K562 (cell line): ENCODE measurements around the gene SYT3. TPM values are rescaled to one million over a fixed set of nuclear protein-coding genes. Genes with fewer than 3 reads are reported as not detected.

Source experiments
- ADNP ChIP-seq: fragments of 200-800 bp; sonication (Bioruptor generic); IDR thresholded peaks from 2 replicates; pipeline ENCODE4 v1.6.1; 2016; ENCODE audit warnings: missing genetic modification characterization, missing compliant biosample characterization
- BDP1 ChIP-seq: IDR thresholded peaks from 3 replicates; pipeline ENCODE4 v1.6.1; 2011; ENCODE audit not compliant: insufficient read length, insufficient read depth
- CC2D1A ChIP-seq: fragments of 450-650 bp; IDR thresholded peaks from 2 replicates; pipeline ENCODE4 v1.6.1; 2017; ENCODE audit warnings: mild to moderate bottlenecking
- GATA2 ChIP-seq: sonication (generic); formaldehyde crosslinking; IDR thresholded peaks from 2 replicates; pipeline ENCODE4 v1.4.0; 2020; ENCODE audit warnings: mild to moderate bottlenecking, missing genetic modification reagents
- GATAD2A ChIP-seq: fragments of 450-650 bp; IDR thresholded peaks from 2 replicates; pipeline ENCODE4 v1.6.1; 2017
- HMG20A ChIP-seq: fragments of 450-650 bp; formaldehyde crosslinking; conservative IDR thresholded peaks from 2 replicates; pipeline ENCODE4 v1.4.0; 2020; ENCODE audit warnings: mild to moderate bottlenecking, mixed read lengths
- HNRNPL ChIP-seq: fragments of 200-400 bp; formaldehyde crosslinking; IDR thresholded peaks from 2 replicates; pipeline ENCODE4 v1.6.1; 2017; ENCODE audit warnings: low read depth, mild to moderate bottlenecking, low read length
- HSF4 ChIP-seq: fragments of 250-450 bp; sonication (Bioruptor Pico); IDR thresholded peaks from 2 replicates; pipeline ENCODE4 v2.1.2; 2022; ENCODE audit warnings: mild to moderate bottlenecking, moderate library complexity, borderline replicate concordance
- MEIS2 ChIP-seq: fragments of 450-650 bp; IDR thresholded peaks from 2 replicates; pipeline ENCODE4 v1.6.1; 2014; ENCODE audit warnings: mild to moderate bottlenecking; ENCODE audit not compliant: partially characterized antibody
- NR3C1 ChIP-seq: sonication (generic); formaldehyde crosslinking; IDR thresholded peaks from 2 replicates; pipeline ENCODE4 v1.8.1; 2022; ENCODE audit warnings: missing genetic modification reagents
- RNF2 ChIP-seq: sonication (generic); IDR thresholded peaks from 2 replicates; pipeline ENCODE4 v1.6.1; 2016
- SMARCB1 ChIP-seq: IDR thresholded peaks from 2 replicates; pipeline ENCODE4 v1.6.1; 2011; ENCODE audit warnings: improper control_type of control experiment, low read depth; ENCODE audit not compliant: insufficient read length
- SMARCE1 ChIP-seq: fragments of 450-650 bp; IDR thresholded peaks from 2 replicates; pipeline ENCODE4 v1.7.1; 2016; ENCODE audit warnings: mild to moderate bottlenecking
- TEAD4 ChIP-seq, 2 experiments: sonication (generic) in 1 of 2; formaldehyde crosslinking in 1 of 2; IDR thresholded peaks; 2 replicates each; pipeline versions ENCODE4 v1.6.1 to v1.8.0; 2012 to 2022; ENCODE audit warnings: borderline replicate concordance in 1 of 2, inconsistent platforms in 1 of 2, low read length in 1 of 2, mild to moderate bottlenecking in 1 of 2, missing genetic modification reagents in 1 of 2
- ZKSCAN3 ChIP-seq: fragments of 250-450 bp; sonication (Bioruptor Pico); IDR thresholded peaks from 2 replicates; pipeline ENCODE4 v1.4.0; 2020
- ZNF766 ChIP-seq: fragments of 200-800 bp; sonication (Bioruptor generic); conservative IDR thresholded peaks from 2 replicates; pipeline ENCODE4 v1.6.1; 2016; ENCODE audit warnings: missing genetic modification characterization, missing compliant biosample characterization
- polyA plus RNA-seq, 8 experiments: library from polyadenylated mRNA; depleted of rRNA in 4 of 8; stranded (reverse) in 5 of 8; unstranded in 3 of 8; fragments of >200 nt; fragmentation: Nextera tagmentation in 2 of 8; fragmentation: Illumina TruSeq in 1 of 8; extraction: Ambion mirVana in 2 of 8; extraction: Trizol in 1 of 8; gene quantifications; 2 replicates each; pipeline versions ENCODE4 v1.2.1 to v1.2.3, GENCODE V29; 2011 to 2014; ENCODE audit warnings: inconsistent platforms in 1 of 8, missing spikeins in 1 of 8
- total RNA-seq, 7 experiments: library from RNA; depleted of rRNA in 6 of 7; stranded (reverse); fragments of >200 nt in 6 of 7; fragmentation: Illumina TruSeq in 2 of 7; extraction: Trizol in 2 of 7; gene quantifications; 2 replicates each; pipeline versions ENCODE4 v1.2.1 to v1.2.3, GENCODE V29; 2011 to 2021; ENCODE audit warnings: low replicate concordance in 1 of 7
- TF ChIP-seq, protein P1 (sequence below): fragments of 250-450 bp; sonication (Bioruptor Pico); IDR thresholded peaks from 2 replicates; pipeline ENCODE4 v1.8.0; 2021; ENCODE audit warnings: moderate library complexity, mild to moderate bottlenecking, inconsistent platforms
- TF ChIP-seq, protein P2 (sequence below): fragments of 450-650 bp; formaldehyde crosslinking; IDR thresholded peaks from 2 replicates; pipeline ENCODE4 v1.4.0; 2022; ENCODE audit warnings: missing genetic modification characterization
- TF ChIP-seq, protein P3 (sequence below): sonication (generic); formaldehyde crosslinking; IDR thresholded peaks from 2 replicates; pipeline ENCODE4 v1.8.1; 2023; ENCODE audit warnings: missing genetic modification reagents, mild to moderate bottlenecking, borderline replicate concordance

The SYT3 gene
- total and polyA plus RNA-seq, 9 of the 15 experiments (the other 6 are each of a cell fraction or from before 2014, with no cell fraction given), result 0.36 to 2.0 (median 0.54) TPM; not detected in 2

DNA sequence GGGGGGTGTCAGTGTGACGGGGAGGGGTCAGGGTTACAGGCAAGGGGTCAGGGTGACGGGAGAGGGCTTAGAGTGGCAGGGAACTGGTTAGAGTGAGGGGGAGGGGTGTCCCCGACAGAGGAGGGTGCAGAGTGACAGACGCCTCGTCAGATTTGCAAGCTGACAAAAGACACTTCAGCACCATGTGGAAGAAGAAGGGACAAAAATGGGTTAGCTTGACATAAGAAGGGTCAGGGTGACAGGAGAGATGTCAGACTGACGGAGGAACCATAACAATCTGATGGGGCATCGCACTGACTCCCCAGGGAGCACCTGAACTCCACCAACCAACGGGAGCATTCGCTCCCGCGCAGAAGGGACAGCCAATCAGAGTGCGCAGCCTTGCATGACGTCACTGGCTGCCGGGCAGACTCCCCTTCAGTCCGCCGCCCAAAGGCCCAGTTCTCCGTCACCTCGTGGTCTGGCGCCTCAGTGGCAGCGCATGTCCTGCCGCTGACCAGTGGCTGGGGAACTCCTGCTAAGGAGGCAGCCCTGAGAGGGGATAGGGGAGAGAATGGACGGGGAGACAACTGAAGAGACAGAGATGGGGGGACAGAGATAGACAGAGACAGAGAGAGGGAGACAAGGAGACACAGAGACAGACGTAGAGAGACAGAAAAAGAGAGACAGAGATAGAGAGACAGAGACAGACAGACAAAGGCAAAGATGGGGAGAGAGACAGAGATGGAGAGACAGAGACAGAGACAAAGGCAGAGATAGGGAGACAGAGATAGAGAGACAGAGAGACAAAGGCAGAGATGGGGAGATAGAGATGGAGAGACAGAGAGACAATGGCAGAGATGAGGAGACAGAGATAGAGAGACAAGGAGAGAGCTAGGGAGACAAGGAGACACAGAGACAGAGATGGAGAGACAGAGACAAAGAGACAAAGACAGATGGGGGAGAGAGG, 39.8 kb upstream of the SYT3 start (continued):
- TF ChIP-seq MEIS2 (peak; percentile 78), NR3C1 (CRISPR knock-in tag) (no peak), GATA2 (CRISPR knock-in tag) (0 out of 2 replicates have a peak, but pooled peaks have one; percentile 10), GATAD2A (no peak), ADNP (tag) (no peak), HSF4 (CRISPR knock-in tag) (no peak), RNF2 (peak; percentile 31; the same call in 1 of the 2 replicates), CC2D1A (peak; percentile 68; the same call in 1 of the 2 replicates), HMG20A (CRISPR knock-in tag) (no peak), SMARCB1 (no peak), HNRNPL (no peak), ZNF766 (no peak), TEAD4 (IDR thresholded peaks at IDR 0.05; ENCODE audit: low read length) (no peak), TEAD4 (CRISPR knock-in tag; IDR thresholded peaks at IDR 0.05; ENCODE audit: borderline replicate concordance) (no peak), SMARCE1 (no peak), ZKSCAN3 (CRISPR knock-in tag) (no peak), BDP1 (no peak)
- TF ChIP-seq, protein P1, sequence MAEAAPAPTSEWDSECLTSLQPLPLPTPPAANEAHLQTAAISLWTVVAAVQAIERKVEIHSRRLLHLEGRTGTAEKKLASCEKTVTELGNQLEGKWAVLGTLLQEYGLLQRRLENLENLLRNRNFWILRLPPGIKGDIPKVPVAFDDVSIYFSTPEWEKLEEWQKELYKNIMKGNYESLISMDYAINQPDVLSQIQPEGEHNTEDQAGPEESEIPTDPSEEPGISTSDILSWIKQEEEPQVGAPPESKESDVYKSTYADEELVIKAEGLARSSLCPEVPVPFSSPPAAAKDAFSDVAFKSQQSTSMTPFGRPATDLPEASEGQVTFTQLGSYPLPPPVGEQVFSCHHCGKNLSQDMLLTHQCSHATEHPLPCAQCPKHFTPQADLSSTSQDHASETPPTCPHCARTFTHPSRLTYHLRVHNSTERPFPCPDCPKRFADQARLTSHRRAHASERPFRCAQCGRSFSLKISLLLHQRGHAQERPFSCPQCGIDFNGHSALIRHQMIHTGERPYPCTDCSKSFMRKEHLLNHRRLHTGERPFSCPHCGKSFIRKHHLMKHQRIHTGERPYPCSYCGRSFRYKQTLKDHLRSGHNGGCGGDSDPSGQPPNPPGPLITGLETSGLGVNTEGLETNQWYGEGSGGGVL (CRISPR knock-in tag), result no peak
- TF ChIP-seq, protein P2, sequence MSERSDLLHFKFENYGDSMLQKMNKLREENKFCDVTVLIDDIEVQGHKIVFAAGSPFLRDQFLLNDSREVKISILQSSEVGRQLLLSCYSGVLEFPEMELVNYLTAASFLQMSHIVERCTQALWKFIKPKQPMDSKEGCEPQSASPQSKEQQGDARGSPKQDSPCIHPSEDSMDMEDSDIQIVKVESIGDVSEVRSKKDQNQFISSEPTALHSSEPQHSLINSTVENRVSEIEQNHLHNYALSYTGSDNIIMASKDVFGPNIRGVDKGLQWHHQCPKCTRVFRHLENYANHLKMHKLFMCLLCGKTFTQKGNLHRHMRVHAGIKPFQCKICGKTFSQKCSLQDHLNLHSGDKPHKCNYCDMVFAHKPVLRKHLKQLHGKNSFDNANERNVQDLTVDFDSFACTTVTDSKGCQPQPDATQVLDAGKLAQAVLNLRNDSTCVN (CRISPR knock-in tag), result peak; percentile 83; the same call in 1 of the 2 replicates
- TF ChIP-seq, protein P3, sequence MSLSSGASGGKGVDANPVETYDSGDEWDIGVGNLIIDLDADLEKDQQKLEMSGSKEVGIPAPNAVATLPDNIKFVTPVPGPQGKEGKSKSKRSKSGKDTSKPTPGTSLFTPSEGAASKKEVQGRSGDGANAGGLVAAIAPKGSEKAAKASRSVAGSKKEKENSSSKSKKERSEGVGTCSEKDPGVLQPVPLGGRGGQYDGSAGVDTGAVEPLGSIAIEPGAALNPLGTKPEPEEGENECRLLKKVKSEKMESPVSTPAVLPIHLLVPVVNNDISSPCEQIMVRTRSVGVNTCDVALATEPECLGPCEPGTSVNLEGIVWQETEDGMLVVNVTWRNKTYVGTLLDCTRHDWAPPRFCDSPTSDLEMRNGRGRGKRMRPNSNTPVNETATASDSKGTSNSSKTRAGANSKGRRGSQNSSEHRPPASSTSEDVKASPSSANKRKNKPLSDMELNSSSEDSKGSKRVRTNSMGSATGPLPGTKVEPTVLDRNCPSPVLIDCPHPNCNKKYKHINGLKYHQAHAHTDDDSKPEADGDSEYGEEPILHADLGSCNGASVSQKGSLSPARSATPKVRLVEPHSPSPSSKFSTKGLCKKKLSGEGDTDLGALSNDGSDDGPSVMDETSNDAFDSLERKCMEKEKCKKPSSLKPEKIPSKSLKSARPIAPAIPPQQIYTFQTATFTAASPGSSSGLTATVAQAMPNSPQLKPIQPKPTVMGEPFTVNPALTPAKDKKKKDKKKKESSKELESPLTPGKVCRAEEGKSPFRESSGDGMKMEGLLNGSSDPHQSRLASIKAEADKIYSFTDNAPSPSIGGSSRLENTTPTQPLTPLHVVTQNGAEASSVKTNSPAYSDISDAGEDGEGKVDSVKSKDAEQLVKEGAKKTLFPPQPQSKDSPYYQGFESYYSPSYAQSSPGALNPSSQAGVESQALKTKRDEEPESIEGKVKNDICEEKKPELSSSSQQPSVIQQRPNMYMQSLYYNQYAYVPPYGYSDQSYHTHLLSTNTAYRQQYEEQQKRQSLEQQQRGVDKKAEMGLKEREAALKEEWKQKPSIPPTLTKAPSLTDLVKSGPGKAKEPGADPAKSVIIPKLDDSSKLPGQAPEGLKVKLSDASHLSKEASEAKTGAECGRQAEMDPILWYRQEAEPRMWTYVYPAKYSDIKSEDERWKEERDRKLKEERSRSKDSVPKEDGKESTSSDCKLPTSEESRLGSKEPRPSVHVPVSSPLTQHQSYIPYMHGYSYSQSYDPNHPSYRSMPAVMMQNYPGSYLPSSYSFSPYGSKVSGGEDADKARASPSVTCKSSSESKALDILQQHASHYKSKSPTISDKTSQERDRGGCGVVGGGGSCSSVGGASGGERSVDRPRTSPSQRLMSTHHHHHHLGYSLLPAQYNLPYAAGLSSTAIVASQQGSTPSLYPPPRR (CRISPR knock-in tag), result no peak
